GM23338 (cell line): ENCODE results near the gene STPG2. TPM values are rescaled to one million over a fixed set of nuclear protein-coding genes. Genes with fewer than 3 reads are reported as not detected.

Source experiments
- ATAC-seq: fragments of 200-7000 bp; cut with Tn5 transposase; 3 replicates; pipeline ENCODE4 v1.9.1; 2020
- DNase-seq: peaks from one replicate; pipeline ENCODE4 v3.0.0-alpha.2; 2015; ENCODE audit warnings: low spot score
- H2AFZ ChIP-seq: fragments of 200-600 bp; sonication (generic); 2 replicates; pipeline ENCODE4 v1.8.0; 2016; ENCODE audit warnings: antibody characterized with exemption, mild to moderate bottlenecking, moderate library complexity
- H3F3A ChIP-seq: fragments of 200-600 bp; sonication (generic); replicated peaks from 2 replicates; pipeline ENCODE4 v1.8.0; 2017; ENCODE audit warnings: antibody characterized with exemption, mixed run types, low read depth
- H3K27ac ChIP-seq: fragments of 200-600 bp; sonication (generic); 2 replicates; pipeline ENCODE4 v1.6.1; 2016; ENCODE audit warnings: low read depth
- H3K27me3 ChIP-seq: fragments of 200-600 bp; sonication (generic); 2 replicates; pipeline ENCODE4 v1.8.0; 2016; ENCODE audit warnings: mild to moderate bottlenecking, mixed run types, moderate library complexity; ENCODE audit not compliant: insufficient read depth
- H3K36me3 ChIP-seq: fragments of 200-600 bp; sonication (generic); 2 replicates; pipeline ENCODE4 v1.8.0; 2016; ENCODE audit warnings: mild to moderate bottlenecking; ENCODE audit not compliant: insufficient read depth
- H3K4me1 ChIP-seq: fragments of 200-600 bp; sonication (generic); 2 replicates; pipeline ENCODE4 v1.8.0; 2016; ENCODE audit warnings: mild to moderate bottlenecking, moderate library complexity; ENCODE audit not compliant: insufficient read depth
- H3K4me2 ChIP-seq: fragments of 200-600 bp; sonication (generic); 2 replicates; pipeline ENCODE4 v1.7.1; 2017; ENCODE audit warnings: mixed run types
- H3K4me3 ChIP-seq: fragments of 200-600 bp; sonication (generic); 2 replicates; pipeline ENCODE4 v1.6.1; 2016; ENCODE audit warnings: mixed run types
- H3K79me2 ChIP-seq: fragments of 200-600 bp; sonication (generic); replicated peaks from 2 replicates; pipeline ENCODE4 v1.8.0; 2017; ENCODE audit warnings: mild to moderate bottlenecking; ENCODE audit not compliant: insufficient read depth
- H3K9me2 ChIP-seq: fragments of 200-600 bp; sonication (generic); 2 replicates; pipeline ENCODE4 v1.8.0; 2017; ENCODE audit not compliant: insufficient read depth
- H4K20me1 ChIP-seq: fragments of 200-600 bp; sonication (generic); replicated peaks from 2 replicates; pipeline ENCODE4 v1.8.0; 2017; ENCODE audit warnings: mild to moderate bottlenecking; ENCODE audit not compliant: insufficient read depth
- H3K27ac Mint-ChIP-seq: 2 replicates; pipeline ENCODE4 v1.8.0; 2020; ENCODE audit warnings: inconsistent platforms, mild to moderate bottlenecking, moderate library complexity, mixed read lengths
- H3K27me3 Mint-ChIP-seq: 3 replicates; pipeline ENCODE4 v1.8.0; 2022; ENCODE audit warnings: low read depth, mild to moderate bottlenecking, moderate library complexity, mixed read lengths, inconsistent platforms; ENCODE audit not compliant: insufficient read depth, poor library complexity
- H3K36me3 Mint-ChIP-seq: 3 replicates; pipeline ENCODE4 v1.8.0; 2021; ENCODE audit warnings: low read depth, mild to moderate bottlenecking, inconsistent platforms, moderate library complexity, mixed read lengths
- H3K4me1 Mint-ChIP-seq: 3 replicates; pipeline ENCODE4 v1.8.0; 2020; ENCODE audit warnings: mild to moderate bottlenecking, inconsistent platforms, mixed read lengths
- H3K4me3 Mint-ChIP-seq: 3 replicates; pipeline ENCODE4 v1.8.0; 2021; ENCODE audit warnings: moderate library complexity, mild to moderate bottlenecking, inconsistent platforms, mixed read lengths
- H3K9me3 Mint-ChIP-seq: 3 replicates; pipeline ENCODE4 v1.8.0; 2020; ENCODE audit warnings: moderate library complexity, mild to moderate bottlenecking, inconsistent platforms, mixed read lengths
- ETS1 ChIP-seq: IDR thresholded peaks from 2 replicates; pipeline ENCODE4 v1.6.1; 2016; ENCODE audit warnings: antibody characterized with exemption
- EZH2 ChIP-seq: fragments of 200-600 bp; sonication (generic); IDR thresholded peaks from one replicate; pipeline ENCODE4 v1.8.0; 2017; ENCODE audit warnings: antibody characterized with exemption, mild to moderate bottlenecking, low read depth; ENCODE audit not compliant: unreplicated experiment
- EZH2phosphoT487 ChIP-seq: fragments of 200-600 bp; sonication (generic); IDR thresholded peaks from one replicate; pipeline ENCODE4 v1.8.1; 2018; ENCODE audit warnings: antibody characterized with exemption; ENCODE audit not compliant: unreplicated experiment
- JUNB ChIP-seq: IDR thresholded peaks from one replicate; pipeline ENCODE4 v1.6.1; 2016; ENCODE audit warnings: antibody characterized with exemption; ENCODE audit not compliant: unreplicated experiment
- NANOG ChIP-seq: IDR thresholded peaks from 2 replicates; pipeline ENCODE4 v1.6.1; 2016; ENCODE audit warnings: antibody characterized with exemption, borderline replicate concordance
- POLR2AphosphoS5 ChIP-seq: IDR thresholded peaks from 2 replicates; pipeline ENCODE4 v1.6.1; 2016; ENCODE audit warnings: antibody characterized with exemption, low read depth
- ZNF114 ChIP-seq: fragments of 250-450 bp; sonication (Bioruptor Pico); IDR thresholded peaks from 2 replicates; pipeline ENCODE4 v1.5.0; 2020; ENCODE audit warnings: mild to moderate bottlenecking, moderate library complexity
- ZNF331 ChIP-seq: fragments of 250-450 bp; sonication (Bioruptor Pico); IDR thresholded peaks from 2 replicates; pipeline ENCODE4 v1.5.0; 2020; ENCODE audit warnings: low read depth, mild to moderate bottlenecking, moderate library complexity
- polyA plus RNA-seq: library from polyadenylated mRNA; unstranded; fragments of >200 nt; fragmentation: Nextera tagmentation; extraction: Ambion mirVana; gene quantifications from 2 replicates; pipeline ENCODE4 v1.2.1, GENCODE V29; 2016
- total RNA-seq: library from RNA; depleted of rRNA; stranded (reverse); fragments of >200 nt; shearing (Covaris generic); gene quantifications from 2 replicates; pipeline ENCODE4 v1.2.3, GENCODE V29; 2014
- TF ChIP-seq, protein P1 (sequence below): fragments of 250-450 bp; sonication (Bioruptor Pico); IDR thresholded peaks from 2 replicates; pipeline ENCODE4 v1.5.0; 2020; ENCODE audit warnings: mild to moderate bottlenecking, moderate library complexity
- TF ChIP-seq, protein P2 (sequence below), 2 experiments: fragments of 200-600 bp in 1 of 2; sonication (generic) in 1 of 2; conservative IDR thresholded peaks; 2 replicates each; pipeline versions ENCODE4 v1.5.1 to v1.6.1; 2016 to 2017; ENCODE audit warnings: antibody characterized with exemption in 2 of 2, low read depth in 2 of 2, mild to moderate bottlenecking in 2 of 2, moderate library complexity in 1 of 2

The STPG2 gene
- total and polyA plus RNA-seq, 2 experiments from 2014 or later = 0.17 to 0.32 TPM

DNA sequence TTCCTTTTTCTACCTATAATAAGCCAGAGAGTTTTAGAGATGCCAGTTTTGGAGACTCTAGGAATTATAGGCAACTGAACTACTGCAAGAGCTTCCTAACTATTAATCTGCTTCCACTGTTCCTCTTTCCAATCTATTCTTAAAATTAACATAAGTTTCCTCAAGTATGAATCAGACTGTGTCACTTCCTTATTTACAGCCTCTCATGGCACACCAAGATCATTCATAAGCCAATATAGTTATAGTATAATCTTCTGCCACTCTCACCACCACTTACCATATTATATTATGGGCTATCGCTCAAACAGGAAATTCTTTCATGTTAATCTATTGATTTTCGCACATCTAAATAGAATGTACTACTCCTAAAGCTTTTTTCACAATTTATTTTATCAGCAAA, 383.5 kb downstream of the STPG2 start:
- TF ChIP-seq POLR2AphosphoS5 = no peak
- TF ChIP-seq, protein P1, sequence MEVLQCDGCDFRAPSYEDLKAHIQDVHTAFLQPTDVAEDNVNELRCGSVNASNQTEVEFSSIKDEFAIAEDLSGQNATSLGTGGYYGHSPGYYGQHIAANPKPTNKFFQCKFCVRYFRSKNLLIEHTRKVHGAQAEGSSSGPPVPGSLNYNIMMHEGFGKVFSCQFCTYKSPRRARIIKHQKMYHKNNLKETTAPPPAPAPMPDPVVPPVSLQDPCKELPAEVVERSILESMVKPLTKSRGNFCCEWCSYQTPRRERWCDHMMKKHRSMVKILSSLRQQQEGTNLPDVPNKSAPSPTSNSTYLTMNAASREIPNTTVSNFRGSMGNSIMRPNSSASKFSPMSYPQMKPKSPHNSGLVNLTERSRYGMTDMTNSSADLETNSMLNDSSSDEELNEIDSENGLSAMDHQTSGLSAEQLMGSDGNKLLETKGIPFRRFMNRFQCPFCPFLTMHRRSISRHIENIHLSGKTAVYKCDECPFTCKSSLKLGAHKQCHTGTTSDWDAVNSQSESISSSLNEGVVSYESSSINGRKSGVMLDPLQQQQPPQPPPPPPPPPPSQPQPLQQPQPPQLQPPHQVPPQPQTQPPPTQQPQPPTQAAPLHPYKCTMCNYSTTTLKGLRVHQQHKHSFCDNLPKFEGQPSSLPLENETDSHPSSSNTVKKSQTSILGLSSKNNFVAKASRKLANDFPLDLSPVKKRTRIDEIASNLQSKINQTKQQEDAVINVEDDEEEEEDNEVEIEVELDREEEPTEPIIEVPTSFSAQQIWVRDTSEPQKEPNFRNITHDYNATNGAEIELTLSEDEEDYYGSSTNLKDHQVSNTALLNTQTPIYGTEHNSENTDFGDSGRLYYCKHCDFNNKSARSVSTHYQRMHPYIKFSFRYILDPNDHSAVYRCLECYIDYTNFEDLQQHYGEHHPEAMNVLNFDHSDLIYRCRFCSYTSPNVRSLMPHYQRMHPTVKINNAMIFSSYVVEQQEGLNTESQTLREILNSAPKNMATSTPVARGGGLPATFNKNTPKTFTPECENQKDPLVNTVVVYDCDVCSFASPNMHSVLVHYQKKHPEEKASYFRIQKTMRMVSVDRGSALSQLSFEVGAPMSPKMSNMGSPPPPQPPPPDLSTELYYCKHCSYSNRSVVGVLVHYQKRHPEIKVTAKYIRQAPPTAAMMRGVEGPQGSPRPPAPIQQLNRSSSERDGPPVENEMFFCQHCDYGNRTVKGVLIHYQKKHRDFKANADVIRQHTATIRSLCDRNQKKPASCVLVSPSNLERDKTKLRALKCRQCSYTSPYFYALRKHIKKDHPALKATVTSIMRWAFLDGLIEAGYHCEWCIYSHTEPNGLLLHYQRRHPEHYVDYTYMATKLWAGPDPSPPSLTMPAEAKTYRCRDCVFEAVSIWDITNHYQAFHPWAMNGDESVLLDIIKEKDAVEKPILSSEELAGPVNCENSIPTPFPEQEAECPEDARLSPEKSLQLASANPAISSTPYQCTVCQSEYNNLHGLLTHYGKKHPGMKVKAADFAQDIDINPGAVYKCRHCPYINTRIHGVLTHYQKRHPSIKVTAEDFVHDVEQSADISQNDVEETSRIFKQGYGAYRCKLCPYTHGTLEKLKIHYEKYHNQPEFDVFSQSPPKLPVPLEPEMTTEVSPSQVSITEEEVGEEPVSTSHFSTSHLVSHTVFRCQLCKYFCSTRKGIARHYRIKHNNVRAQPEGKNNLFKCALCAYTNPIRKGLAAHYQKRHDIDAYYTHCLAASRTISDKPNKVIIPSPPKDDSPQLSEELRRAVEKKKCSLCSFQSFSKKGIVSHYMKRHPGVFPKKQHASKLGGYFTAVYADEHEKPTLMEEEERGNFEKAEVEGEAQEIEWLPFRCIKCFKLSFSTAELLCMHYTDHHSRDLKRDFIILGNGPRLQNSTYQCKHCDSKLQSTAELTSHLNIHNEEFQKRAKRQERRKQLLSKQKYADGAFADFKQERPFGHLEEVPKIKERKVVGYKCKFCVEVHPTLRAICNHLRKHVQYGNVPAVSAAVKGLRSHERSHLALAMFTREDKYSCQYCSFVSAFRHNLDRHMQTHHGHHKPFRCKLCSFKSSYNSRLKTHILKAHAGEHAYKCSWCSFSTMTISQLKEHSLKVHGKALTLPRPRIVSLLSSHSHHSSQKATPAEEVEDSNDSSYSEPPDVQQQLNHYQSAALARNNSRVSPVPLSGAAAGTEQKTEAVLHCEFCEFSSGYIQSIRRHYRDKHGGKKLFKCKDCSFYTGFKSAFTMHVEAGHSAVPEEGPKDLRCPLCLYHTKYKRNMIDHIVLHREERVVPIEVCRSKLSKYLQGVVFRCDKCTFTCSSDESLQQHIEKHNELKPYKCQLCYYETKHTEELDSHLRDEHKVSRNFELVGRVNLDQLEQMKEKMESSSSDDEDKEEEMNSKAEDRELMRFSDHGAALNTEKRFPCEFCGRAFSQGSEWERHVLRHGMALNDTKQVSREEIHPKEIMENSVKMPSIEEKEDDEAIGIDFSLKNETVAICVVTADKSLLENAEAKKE (CRISPR knock-in tag) = no peak
- no peak for TF ChIP-seq EZH2phosphoT487
- no peak for TF ChIP-seq NANOG
- no peaks in the 10 kb centered on the region for H3K36me3 ChIP-seq
- Mint-ChIP-seq H3K9me3 (no peaks in the 10 kb centered on the region), H3K4me1 (no peaks in the 10 kb centered on the region), H3K27me3 (peaks cover 1% of the 10 kb centered on the region), H3K27ac (no peak overlapping the region), H3K4me3 (no peak overlapping the region), H3K36me3 (no peaks in the 10 kb centered on the region)
- ATAC-seq = no peak
- no peak overlapping the region for H2AFZ ChIP-seq
- no peaks in the 10 kb centered on the region for H3K4me1 ChIP-seq
- no peak overlapping the region for H3K4me2 ChIP-seq
- no peak overlapping the region for H3K27ac ChIP-seq
- H3K79me2 ChIP-seq = no peaks in the 10 kb centered on the region
- no peaks in the 10 kb centered on the region for H3K9me2 ChIP-seq
- no peaks in the 10 kb centered on the region for H4K20me1 ChIP-seq
- no peaks in the 10 kb centered on the region for H3K27me3 ChIP-seq
- no peak overlapping the region for H3K4me3 ChIP-seq
- no peak for DNase-seq
- no peaks in the 10 kb centered on the region for H3F3A ChIP-seq

GRCh38 chr4:97752599-97752998, 390.7 kb downstream of the STPG2 start:
- no peaks in the 10 kb centered on the region for H3K36me3 Mint-ChIP-seq
- no peaks in the 10 kb centered on the region for H3K9me2 ChIP-seq
- H3K36me3 ChIP-seq = no peaks in the 10 kb centered on the region
- no peaks in the 10 kb centered on the region for H3K79me2 ChIP-seq
- no peak overlapping the region for H2AFZ ChIP-seq
- H3F3A ChIP-seq = no peaks in the 10 kb centered on the region
- H3K4me2 ChIP-seq = no peak overlapping the region
- H3K4me3 Mint-ChIP-seq = no peak overlapping the region
- no peaks in the 10 kb centered on the region for H3K9me3 Mint-ChIP-seq
- no peak for DNase-seq
- H3K4me1 Mint-ChIP-seq = no peaks in the 10 kb centered on the region
- no peak for ATAC-seq
- no peaks in the 10 kb centered on the region for H3K4me1 ChIP-seq
- H4K20me1 ChIP-seq = no peaks in the 10 kb centered on the region
- H3K4me3 ChIP-seq = no peak overlapping the region
- no peak overlapping the region for H3K27ac ChIP-seq
- H3K27me3 ChIP-seq = no peaks in the 10 kb centered on the region
- peaks cover 4% of the 10 kb centered on the region for H3K27me3 Mint-ChIP-seq
- H3K27ac Mint-ChIP-seq = no peak overlapping the region
- TF ChIP-seq POLR2AphosphoS5 (no peak), JUNB (no peak), NANOG (no peak), ETS1 (no peak), ZNF114 (no peak), EZH2 (no peak), ZNF331 (CRISPR knock-in tag) (no peak)
- TF ChIP-seq, protein P2, sequence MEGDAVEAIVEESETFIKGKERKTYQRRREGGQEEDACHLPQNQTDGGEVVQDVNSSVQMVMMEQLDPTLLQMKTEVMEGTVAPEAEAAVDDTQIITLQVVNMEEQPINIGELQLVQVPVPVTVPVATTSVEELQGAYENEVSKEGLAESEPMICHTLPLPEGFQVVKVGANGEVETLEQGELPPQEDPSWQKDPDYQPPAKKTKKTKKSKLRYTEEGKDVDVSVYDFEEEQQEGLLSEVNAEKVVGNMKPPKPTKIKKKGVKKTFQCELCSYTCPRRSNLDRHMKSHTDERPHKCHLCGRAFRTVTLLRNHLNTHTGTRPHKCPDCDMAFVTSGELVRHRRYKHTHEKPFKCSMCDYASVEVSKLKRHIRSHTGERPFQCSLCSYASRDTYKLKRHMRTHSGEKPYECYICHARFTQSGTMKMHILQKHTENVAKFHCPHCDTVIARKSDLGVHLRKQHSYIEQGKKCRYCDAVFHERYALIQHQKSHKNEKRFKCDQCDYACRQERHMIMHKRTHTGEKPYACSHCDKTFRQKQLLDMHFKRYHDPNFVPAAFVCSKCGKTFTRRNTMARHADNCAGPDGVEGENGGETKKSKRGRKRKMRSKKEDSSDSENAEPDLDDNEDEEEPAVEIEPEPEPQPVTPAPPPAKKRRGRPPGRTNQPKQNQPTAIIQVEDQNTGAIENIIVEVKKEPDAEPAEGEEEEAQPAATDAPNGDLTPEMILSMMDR (conservative IDR thresholded peaks at IDR 0.05; ENCODE audit: low read depth in 2 of 2) = no peak
